HG03103 (cell line): ENCODE measurements around the gene PIAS2.
"Not testable (repeated sequence)": the region's sequence is repeated elsewhere in the genome, so short reads cannot be mapped to it uniquely, and the experiment has no call there.

Source experiments
- ATAC-seq: cut with Tn5 transposase; IDR thresholded peaks from one replicate; pipeline ENCODE4 v1.9.1; 2021; ENCODE audit warnings: low read depth; ENCODE audit not compliant: unreplicated experiment

Gene PIAS2

GRCh38 chr18:46910856-46911255 lies 6.5 kb downstream of the PIAS2 start:
- no peak for ATAC-seq

GRCh38 chr18:46909497-46909896 lies 7.8 kb downstream of the PIAS2 start:
- no peak for ATAC-seq

GRCh38 chr18:46903406-46903805 lies 13.9 kb downstream of the PIAS2 start:
- ATAC-seq, result no peak

GRCh38 chr18:46899274-46899948 lies 17.9 kb downstream of the PIAS2 start:
- no peak for ATAC-seq

DNA sequence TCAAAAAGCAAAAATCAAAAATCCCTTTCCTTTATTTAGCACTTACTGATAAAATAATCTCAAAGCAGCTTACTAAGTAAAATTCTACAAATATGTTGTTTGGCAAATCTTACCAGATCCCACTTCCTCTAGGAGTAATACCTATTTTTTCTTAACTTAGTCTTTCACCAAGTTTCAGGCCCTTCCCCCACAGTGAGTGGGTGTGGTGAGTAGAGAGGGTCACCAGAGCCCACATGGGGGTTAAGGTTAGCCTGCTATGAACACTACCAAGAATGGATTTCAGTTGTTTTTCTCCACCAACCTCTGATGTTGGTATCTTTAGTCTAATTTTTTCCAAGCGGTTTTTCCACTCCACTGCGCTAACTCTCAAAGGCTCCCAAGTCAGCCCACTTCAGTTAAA lies 23.2 kb downstream of the PIAS2 start:
- ATAC-seq, result no peak

DNA sequence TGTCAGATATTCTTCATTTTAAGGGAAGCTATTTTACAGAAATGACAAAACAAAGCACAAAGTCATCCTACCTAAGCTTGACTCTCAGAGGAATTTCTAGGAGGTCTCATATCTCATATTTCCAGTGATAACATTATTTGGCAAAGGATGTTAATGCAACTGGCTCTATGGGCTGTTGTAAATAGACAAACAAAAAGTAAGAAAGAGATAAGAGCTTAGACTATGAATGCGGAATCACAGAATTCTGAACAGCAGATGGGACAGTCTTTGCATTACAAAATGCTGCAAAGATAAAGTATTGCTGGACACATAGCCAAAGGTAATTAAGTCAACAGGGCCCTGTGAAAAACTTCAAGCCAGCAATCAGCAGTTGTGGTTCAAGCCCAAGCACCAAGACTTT lies 23.9 kb downstream of the PIAS2 start:
- no peak for ATAC-seq

DNA sequence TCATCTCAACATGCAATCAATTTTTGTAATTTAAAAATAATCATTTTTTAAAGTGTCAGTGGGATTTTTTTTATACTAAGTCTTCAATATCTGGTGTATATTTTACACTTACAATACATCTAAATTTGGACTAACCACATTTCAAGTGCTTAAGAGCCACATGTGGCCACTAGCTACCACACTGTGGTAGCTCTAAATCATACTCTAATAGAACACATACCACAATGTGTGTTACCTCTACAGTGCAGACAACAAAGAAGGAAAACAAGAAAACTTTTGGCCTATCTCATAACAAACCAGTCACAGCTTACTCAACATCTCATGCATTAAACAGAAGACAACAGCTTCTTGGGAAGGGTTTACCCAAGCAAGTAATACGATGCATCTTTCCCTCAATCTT lies 24.5 kb downstream of the PIAS2 start:
- ATAC-seq, result peak; percentile 64

DNA sequence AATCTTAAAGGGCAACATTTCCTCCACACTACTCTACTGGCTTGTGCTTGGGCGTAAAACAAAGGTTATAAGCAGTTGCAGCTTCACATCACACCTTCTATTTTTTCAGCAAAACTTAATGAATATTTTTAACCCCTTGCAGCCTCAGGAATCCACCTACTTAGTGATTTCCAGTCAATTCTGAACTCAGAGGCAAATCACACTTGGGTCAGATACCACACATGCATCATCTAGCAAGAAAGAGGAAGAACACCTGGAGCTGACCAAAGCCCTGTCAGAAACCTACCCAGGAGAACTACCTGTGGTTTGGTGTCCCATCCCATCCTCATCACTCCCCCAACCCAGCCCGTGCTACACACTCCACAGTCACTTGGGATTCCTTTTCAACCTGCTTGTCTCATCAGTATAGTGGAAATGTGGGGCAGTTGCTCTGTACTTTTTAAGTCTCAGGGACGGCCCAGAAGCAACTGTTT lies 25.5 kb downstream of the PIAS2 start:
- ATAC-seq, result peak; percentile 72

DNA sequence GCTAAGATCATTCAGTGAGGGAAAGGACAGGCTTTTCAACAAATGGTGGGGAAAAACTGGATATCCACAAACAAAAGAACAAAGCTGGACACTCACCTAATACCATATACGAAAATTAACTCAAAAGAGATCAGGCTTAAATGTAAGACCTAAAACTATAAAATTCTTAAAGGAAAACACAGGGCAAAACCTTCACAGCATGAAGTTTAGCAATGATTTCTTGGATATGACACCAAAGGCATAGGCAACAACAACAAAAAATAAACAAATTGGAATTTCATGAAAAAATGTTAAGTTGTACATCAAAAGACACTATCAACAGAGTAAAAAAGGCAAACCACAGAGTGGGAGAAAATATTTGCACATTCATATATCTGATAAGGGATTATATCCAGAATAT lies 28.3 kb downstream of the PIAS2 start:
- no peak for ATAC-seq

- ATAC-seq, result no peak
Measured at GRCh38 chr18:46886893-46887292, 30.4 kb downstream of the PIAS2 start.

DNA sequence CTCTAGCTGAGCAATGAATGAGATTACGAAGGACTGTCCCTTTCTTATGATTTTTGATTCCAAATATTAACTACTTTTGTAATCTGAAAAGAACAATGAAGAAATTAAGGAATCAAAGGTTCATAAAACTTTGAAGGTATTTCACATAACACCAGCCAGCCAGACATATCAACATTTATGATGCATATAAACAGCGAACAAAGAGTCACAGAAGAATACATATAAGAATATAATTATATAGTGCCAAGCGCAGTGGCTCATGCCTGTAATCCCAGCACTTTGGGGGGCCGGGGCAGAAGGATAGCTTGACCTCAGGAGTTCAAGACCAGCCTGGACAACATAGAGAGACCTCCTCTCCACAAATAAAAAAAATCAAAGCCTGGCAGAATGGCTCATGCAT lies 34.1 kb downstream of the PIAS2 start:
- ATAC-seq, result no peak

GRCh38 chr18:46877329-46877987 lies 39.8 kb downstream of the PIAS2 start:
- no peak for ATAC-seq

DNA sequence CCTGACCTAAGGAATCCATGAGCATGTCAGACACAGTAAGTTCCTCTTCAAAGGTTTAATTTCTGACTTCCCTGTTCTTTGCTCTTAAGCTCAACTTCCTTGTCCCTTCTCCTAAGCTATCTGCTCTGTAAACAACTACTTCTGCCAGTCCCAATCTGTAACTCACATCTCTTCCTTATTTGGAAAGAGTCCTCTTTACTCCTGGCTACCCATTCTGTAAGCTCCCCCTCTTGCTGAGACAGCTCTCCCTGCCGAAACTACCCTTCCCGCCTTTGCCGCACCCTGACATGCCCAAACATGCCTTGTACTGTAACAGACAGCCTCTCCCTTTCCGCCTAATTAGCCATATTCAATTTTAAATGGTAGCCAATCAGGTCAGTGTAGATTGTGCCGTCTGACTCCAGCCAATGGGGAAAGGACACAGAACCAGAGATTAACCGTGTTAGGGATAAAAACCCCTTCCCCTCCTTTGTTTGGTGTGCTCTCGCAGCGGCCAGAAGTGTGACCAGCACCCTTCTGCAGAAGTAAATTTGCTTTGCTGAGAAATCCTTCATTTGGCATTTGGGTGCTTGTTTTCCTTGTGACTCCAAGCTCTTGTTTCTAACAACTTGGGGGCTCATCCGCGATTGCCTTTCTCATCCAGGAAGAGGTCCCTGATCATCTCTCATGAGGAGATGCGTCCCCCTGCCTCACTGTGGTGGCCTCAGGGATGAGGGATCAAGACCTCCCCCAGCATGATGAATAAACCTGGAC lies 49.0 kb downstream of the PIAS2 start:
- ATAC-seq, result no peak

DNA sequence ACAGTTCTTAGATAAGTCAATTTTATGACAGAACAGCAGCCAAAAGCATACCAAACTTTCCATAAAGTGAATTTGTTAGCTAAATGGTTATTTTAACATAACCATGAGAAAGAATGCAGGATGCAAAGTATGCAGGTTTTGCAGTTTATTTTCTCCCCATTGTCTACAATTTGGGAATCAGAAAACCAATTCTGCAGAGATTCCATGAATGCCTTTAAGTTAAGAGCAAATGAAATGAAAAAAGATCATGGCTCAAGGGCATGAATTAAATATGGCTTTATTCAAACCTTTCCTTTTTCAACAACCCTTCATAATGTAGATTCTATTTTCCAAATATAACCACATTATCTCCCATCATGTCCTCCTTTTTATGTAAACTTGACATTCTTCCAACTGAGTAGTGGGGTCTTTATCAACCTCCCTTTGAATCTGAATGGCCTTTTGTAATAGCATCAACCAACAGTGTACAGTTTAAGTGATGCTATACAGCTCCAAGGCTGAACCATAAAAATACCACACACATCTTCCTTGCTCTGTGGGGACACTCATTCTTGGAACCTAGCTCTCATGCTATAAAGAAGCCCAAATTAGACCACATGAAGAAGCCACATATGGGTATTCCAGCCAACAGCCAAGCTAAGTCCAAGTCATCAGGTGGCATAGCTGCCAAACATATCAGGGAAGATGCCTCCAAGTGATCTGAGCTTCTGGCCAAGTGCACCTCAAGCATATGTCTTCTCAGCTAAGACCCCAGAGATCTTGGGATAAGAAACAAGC lies 49.8 kb downstream of the PIAS2 start:
- ATAC-seq, result no peak

DNA sequence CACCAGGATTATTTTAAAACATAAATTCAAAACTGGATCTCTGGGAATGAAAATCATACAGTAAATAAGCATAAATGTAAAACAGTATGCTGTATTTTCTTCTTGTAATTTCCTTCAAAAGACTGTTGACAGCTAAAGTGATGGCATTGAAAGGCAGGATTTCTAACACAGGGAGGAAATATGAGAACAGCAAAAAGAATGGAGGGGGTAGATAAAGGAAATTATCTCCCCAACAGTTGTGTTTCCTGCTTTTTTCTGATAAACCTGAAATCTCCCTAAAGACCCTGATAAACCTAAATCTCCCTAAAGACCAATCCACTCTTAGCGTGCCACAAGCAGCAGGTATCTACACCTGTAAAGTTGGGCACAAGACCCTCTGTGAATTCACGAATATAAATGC lies 50.8 kb downstream of the PIAS2 start:
- no peak for ATAC-seq

- not testable (repeated sequence) for ATAC-seq
Measured at GRCh38 chr18:46865245-46865644, 52.1 kb downstream of the PIAS2 start.

DNA sequence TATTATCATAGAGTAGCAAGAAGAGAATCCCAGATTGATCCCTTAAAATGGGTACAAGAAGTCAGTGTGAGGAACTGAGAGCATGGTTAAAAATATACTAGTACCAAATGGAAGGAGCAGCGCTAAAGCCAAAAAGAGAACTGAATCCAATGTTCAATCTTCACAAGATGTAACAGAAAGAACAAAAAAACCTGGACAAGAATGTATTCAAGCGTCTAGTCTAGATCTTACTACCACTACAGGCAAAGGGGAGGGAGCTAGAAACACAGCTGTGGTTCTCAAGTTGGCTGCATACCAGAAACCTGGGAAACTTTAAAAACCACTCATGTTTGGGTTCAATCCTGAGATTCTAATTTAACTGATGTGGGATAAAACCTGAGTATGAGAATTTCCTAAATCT lies 57.5 kb downstream of the PIAS2 start:
- ATAC-seq, result peak; percentile 64

- no peak for ATAC-seq
Measured at GRCh38 chr18:46858290-46858689, 59.0 kb downstream of the PIAS2 start.

GRCh38 chr18:46856973-46857372 lies 60.3 kb downstream of the PIAS2 start:
- ATAC-seq, result no peak

- ATAC-seq, result no peak
Measured at GRCh38 chr18:46849007-46849406, 68.3 kb downstream of the PIAS2 start.

- no peak for ATAC-seq
Measured at GRCh38 chr18:46843372-46843771, 73.9 kb downstream of the PIAS2 start.
